ENCODE results near the gene MYBL2.

MYBL2 gene

GRCh38 chr20:43682446-43682845 lies 15.5 kb downstream of the MYBL2 start:
- no peak for DNase-seq (ENCODE audit: low read depth)

DNA sequence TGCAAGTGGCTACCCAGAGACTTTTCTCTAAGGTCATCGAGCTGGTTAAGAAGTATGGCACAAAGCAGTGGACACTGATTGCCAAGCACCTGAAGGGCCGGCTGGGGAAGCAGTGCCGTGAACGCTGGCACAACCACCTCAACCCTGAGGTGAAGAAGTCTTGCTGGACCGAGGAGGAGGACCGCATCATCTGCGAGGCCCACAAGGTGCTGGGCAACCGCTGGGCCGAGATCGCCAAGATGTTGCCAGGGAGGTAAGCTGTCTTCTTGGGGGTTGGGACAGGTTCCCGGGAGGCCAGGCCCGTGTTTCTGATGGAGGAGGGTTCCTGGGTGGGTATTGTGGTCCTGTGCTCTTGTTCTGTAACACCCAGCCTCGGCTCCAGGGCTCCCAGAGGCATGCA lies 19.9 kb downstream of the MYBL2 start:
- no peak for DNase-seq (ENCODE audit: low read depth)

GRCh38 chr20:43689165-43689564 lies 22.3 kb downstream of the MYBL2 start:
- DNase-seq (ENCODE audit: low read depth): no peak

- DNase-seq (ENCODE audit: low read depth): peak; percentile 95
Observed at GRCh38 chr20:43690943-43691598, 24.2 kb downstream of the MYBL2 start.

DNA sequence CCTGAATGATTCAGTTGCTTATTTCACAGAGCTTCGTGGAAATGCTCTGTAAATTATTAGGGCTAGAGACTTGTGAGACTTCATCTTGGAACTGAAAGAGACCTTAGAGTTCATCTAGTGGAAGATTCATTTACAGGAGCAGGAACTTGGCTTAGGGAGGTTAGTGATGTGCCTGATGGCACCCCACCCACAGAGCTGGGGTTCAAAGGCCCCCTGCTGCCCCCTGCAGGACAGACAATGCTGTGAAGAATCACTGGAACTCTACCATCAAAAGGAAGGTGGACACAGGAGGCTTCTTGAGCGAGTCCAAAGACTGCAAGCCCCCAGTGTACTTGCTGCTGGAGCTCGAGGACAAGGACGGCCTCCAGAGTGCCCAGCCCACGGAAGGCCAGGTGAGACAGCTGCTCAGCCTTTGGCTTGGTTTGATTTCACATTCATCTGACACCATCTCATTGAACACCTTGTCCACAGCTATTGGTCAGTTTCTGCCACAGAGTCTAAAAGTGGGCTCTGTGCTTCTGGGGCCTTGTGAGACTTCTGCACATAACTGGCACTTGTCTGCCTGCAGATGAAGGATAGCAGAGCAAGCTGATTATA lies 25.1 kb downstream of the MYBL2 start:
- DNase-seq (ENCODE audit: low read depth): peak; percentile 43

DNA sequence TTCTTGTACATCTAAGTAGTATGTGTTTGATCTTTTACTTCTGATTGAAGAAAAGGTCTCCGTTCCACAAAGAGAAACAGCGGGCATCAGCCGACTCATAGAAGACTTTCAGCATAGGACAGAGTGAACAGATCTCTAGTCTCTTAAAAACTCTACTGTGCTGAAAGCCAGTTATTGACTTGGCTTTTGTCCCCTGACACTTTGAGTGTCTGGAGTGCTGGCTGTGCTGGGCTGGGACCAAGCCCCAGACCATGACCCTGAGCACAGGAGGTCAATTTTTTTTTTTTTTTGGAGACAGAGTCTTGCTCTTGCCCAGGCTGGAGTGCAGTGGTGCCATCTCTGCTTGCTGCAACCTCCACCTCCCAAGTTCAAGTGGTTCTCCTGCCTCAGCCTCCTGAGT lies 27.8 kb downstream of the MYBL2 start:
- no peak for DNase-seq (ENCODE audit: low read depth)

GRCh38 chr20:43695571-43695970 lies 28.7 kb downstream of the MYBL2 start:
- DNase-seq (ENCODE audit: low read depth): no peak

- no peak for DNase-seq (ENCODE audit: low read depth)
Observed at GRCh38 chr20:43699941-43700565, 33.1 kb downstream of the MYBL2 start.

DNA sequence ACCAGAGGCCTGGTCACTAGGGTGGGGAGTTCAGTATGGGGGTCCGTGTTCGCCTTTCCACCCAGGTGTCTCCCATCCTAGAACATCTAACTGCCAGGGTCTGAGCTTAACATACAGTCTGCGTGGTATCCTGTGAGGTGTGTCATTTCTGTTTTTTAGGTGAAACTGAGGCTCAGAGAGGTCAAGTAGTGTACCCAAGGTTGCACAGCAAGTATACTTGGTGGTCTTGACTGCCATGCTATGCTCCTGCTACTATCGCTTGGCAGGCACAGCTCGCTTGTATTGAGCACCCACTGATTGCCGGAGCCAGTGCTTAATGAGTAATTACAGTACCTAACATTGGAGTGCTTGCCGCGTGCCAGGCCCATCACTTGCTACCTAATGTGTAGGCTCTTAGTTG lies 33.7 kb downstream of the MYBL2 start:
- no peak for DNase-seq (ENCODE audit: low read depth)

DNA sequence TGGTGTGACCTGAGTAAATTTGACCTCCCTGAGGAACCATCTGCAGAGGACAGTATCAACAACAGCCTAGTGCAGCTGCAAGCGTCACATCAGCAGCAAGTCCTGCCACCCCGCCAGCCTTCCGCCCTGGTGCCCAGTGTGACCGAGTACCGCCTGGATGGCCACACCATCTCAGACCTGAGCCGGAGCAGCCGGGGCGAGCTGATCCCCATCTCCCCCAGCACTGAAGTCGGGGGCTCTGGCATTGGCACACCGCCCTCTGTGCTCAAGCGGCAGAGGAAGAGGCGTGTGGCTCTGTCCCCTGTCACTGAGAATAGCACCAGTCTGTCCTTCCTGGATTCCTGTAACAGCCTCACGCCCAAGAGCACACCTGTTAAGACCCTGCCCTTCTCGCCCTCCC lies 35.6 kb downstream of the MYBL2 start:
- DNase-seq (ENCODE audit: low read depth): no peak

GRCh38 chr20:43710370-43711044 lies 43.6 kb downstream of the MYBL2 start:
- DNase-seq (ENCODE audit: low read depth): no peak

DNA sequence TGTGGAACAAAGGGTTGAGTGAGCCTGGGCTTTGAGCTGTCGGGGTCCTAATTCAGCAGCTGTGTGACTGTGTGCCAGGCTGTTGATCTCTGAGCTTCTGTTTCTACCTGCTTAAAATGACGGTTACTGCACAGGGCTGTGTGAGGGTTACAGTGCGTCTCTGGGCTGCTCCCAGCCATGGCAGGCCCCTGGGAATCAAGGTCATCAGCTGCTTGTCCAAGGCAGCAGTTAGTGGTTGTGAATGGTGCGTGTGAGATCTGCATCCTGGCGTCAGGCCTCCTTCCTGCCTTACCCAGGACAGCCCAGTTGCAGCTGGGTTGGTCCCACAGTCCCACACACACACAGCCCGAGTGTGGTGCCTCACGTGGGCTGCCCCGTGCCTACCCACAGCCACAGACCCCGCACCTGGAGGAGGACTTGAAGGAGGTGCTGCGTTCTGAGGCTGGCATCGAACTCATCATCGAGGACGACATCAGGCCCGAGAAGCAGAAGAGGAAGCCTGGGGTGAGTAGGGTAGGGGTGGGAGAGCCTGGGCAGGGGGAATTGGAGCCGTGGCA lies 44.3 kb downstream of the MYBL2 start:
- no peak for DNase-seq (ENCODE audit: low read depth)

- DNase-seq (ENCODE audit: low read depth): no peak
Observed at GRCh38 chr20:43715044-43715443, 48.1 kb downstream of the MYBL2 start.

DNA sequence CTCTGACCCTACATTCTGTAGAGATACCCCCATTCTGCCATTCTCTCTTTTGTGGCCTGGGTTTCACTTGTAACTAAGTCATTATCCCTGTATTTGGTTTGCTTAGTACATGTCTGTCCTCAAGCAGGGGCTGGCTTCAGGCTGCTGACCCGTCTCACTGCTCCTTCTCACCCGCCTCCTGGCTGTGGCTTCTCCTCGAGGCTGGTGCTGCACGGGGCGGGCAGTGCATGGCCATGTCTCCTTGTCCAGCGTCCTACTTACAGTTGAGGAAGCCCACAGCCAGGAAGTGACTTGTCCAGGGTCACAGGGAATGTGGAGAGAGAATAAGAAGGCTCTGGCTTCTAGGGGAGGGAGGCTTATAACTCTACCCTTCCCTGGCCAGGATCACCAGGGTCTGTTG lies 48.6 kb downstream of the MYBL2 start:
- DNase-seq (ENCODE audit: low read depth): no peak

GRCh38 chr20:43716123-43716522 lies 49.2 kb downstream of the MYBL2 start:
- DNase-seq (ENCODE audit: low read depth): no peak

GRCh38 chr20:43716757-43717615 lies 50.1 kb downstream of the MYBL2 start:
- DNase-seq (ENCODE audit: low read depth): no peak

DNA sequence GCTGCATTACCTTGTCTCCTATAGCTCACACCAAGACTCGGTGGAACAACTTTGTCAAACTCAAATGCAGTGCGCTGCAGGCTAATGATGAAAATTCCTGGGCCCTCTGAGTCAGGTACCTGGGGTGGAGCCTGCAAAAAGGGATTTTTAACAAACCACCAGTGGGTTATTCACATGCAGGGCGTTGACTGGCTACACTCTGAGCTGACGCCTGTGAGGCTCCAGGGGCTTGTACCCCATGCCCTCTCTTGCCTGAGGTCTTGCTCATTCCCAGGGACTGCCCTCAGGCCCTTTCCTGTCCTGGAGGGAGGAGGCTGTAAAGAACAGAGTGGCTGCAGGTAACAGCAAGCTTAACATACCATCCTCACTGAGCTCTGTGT lies 50.7 kb downstream of the MYBL2 start:
- no peak for DNase-seq (ENCODE audit: low read depth)

- no peak for DNase-seq (ENCODE audit: low read depth)
Observed at GRCh38 chr20:43720007-43720406, 53.1 kb downstream of the MYBL2 start.

DNA sequence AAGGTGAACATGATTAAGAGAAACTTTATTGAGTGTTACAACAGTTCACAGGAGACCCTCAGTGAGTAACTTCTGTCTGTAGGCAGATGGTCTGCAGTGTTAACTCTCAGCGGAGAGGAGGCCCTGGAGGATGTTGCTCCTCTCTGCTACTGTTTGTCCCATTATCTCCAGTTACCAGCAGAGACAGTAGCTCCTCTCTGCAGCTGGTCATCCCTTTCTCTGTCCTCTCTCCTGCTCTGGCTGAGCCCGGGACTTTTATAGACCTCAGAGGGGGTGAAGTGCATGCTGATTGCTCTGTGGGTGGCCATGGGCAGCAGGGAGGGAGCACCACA lies 54.1 kb downstream of the MYBL2 start:
- no peak for DNase-seq (ENCODE audit: low read depth)

DNA sequence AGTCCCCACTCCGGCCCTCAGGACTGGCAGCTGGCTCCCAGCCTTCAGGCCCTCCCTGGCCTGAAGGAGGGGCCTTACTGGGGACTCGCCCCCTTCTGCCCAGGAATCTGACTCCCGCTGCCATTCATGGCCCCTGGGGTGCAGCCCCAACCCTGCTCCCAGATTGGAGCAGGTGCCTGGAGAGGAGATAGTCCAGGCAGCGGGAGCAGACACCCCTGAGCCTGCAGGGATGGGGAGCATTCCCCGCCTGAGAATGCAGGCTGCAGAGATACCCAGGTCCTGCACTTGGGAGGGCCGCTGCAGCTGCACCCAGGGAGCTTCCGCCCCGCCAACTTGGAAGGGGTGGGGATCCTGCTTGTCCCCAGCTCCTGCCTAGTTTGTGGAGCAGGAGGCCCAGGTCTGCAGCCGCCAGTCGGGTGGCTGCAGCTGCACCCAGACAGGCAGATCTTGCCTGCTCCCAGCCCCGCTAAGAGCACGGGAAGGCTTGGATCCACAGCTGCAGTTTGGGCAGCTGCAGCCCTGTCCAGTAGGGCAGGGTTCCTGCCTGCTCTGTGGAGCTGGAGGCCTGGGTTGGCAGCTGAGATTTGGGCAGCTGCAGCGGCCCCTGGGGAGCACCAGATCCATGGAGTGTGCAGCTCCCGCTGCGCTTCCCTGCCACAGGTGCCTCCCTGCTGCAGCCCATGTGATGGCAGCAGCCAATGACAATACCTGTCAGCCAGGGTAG lies 54.7 kb downstream of the MYBL2 start:
- DNase-seq (ENCODE audit: low read depth): no peak

DNA sequence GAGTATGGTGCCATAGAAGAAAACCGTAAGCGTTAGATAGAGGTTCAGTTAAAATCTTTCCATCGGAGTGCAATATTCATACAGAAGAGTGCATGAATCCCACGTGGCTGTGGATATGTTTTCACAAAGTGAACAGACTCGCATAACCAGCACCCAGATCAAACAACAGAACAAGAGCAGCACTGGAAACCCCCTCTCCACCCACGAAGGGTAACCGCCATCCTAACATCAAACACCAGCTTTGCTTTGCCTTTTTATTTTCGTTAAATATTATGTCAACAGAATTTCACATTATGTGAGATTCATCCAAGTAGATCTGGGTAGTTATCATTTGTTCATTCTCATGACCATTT lies 55.2 kb downstream of the MYBL2 start:
- no peak for DNase-seq (ENCODE audit: low read depth)

DNA sequence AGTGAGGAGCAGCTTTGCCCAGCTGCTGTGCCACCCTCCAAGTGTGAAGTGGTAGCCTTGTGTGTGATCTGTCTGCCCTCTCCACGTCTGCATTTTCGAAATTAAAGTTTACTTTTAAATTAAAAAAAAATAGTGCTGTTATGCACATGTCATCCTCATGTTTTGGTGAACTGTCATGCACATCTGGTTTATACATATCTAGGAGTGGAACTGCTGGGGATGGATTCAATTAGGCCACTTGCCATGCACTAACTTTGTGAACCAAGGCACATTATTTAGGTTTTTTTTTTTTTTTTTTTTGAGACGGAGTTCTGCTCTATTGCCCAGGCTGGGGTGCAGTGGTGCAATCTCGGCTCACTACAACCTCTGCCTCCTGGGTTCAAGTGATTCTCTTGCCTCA lies 56.3 kb downstream of the MYBL2 start:
- no peak for DNase-seq (ENCODE audit: low read depth)

Data from amniotic epithelial cell (primary cell).